CD4-positive, alpha-beta T cell treated with Interleukin-4 for 4 hours (primary cell): ENCODE results near the gene CST4.
"Not testable (repeated sequence)": the region's sequence is repeated elsewhere in the genome, so short reads cannot be mapped to it uniquely, and the experiment has no call there.

ENCODE experiments used
- DNase-seq: peaks from one replicate; pipeline ENCODE4 v3.0.0-alpha.2; 2020

The CST4 gene

GRCh38 chr20:23686046-23686750 lies 2.6 kb downstream of the CST4 start:
- DNase-seq, result no peak

DNA sequence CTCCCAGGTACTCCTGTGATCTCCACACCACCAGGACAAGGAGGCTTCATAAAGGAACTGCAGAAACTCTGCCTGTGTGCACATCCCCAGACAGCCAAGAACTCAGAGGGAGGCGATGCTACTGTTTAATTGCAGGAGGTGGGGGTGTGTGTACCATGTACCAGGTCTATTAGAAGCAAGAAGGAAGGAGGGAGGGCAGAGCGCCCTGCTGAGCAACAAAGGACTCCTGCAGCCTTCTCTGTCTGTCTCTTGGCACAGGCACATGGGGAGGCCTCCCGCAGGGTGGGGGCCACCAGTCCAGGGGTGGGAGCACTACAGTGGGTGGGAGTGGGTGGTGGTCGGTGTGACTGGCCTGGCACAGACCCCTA lies 3.3 kb downstream of the CST4 start:
- DNase-seq, result not testable (repeated sequence)

DNA sequence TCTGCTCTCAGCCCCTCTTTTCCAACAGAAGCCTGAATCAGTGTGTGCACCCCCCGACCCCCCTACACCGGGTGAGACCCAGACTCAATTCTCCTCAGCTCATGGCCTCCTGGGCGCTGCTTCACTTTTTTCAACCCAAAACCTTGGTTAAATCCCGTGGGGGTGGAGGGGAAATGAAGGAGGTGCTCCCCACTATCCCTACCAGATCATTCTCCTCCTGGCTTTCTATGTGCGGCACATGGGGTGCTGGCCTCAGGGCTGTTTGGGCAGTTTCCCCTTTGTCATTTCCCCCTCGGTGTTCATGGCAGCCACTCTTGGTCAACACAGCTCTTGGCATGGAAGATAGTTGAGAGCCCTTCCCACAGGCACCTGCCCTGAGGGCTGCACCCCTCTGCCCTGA lies 4.6 kb downstream of the CST4 start:
- no peak for DNase-seq

- no peak for DNase-seq
Measured at GRCh38 chr20:23683807-23684206, 5.0 kb downstream of the CST4 start.

DNA sequence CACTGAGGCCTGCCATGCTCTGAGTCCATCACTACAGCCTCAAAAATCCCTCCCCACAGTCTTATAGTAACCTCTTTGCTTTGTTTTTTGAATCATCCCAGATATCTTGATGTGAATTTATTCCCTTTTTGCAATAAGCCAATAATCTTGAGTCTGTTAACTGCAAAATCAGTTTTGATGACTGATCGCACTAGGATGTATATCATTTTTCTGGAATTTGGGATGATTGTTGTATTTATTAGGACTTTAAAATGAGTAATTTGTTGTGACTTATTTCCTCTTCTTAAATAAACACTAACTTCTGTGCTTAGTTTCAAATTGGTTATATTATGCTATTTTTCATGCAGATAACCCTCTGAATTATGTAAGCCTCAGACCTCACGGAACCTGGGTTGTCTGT lies 5.6 kb downstream of the CST4 start:
- no peak for DNase-seq

DNA sequence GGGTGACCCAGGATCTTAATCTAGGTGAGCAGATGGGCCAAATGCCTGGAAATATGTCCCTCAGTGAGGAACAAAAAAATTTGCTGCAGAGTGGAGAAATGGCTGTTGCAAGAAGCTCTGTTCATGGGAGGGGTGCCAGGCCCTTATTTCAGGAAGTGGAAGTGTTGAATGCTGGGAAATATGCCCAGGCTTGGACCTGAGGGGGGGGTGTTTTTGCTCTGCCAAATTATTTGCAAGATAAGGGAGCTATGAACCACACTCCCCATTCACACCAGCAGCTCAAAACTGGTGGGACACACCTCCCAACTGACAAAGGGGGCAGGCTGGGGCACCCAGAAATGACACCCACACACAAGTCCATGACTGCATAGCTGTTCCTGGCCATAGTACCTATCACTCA lies 8.7 kb downstream of the CST4 start:
- no peak for DNase-seq

- no peak for DNase-seq
Measured at GRCh38 chr20:23679133-23680092, 9.4 kb downstream of the CST4 start.

- DNase-seq, result no peak
Measured at GRCh38 chr20:23673209-23673608, 15.6 kb downstream of the CST4 start.

DNA sequence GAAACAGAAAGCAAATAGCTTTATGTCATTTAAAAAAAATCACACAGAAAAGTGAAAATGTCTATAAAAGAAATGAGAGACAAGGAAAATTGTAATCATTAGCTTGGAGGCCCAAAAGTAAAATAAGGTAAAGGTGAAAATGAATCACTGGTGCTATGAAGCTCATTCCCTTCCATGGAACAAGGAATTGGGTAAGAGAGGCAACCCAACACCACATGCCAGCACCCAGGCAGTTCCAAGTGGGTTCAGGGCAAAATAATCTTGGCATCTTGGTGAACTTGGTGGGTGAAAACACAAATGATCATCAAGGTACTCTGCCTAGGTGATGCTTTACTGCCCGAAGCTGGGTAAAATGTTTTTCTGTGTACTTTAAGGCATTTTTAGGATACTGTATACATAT lies 16.7 kb downstream of the CST4 start:
- no peak for DNase-seq

DNA sequence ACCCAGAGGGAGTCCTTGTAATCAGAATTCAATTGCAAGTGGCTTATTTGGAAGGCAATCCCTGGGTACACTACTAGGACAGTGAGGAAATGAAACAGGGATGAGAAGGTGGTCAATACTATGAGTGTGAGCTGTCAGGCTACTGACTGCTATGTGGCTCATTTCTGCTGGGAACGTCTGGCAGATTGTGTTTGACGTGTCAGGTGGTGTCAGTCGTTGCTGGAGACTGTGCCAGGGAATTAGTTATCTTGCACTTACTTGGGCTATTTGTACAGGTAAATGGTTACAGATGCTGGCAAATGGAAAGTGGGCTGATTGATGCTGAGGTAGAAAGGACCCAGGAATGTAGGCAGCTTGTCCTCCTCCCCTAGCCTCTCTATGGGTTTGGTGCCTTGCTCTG lies 17.4 kb downstream of the CST4 start:
- no peak for DNase-seq

DNA sequence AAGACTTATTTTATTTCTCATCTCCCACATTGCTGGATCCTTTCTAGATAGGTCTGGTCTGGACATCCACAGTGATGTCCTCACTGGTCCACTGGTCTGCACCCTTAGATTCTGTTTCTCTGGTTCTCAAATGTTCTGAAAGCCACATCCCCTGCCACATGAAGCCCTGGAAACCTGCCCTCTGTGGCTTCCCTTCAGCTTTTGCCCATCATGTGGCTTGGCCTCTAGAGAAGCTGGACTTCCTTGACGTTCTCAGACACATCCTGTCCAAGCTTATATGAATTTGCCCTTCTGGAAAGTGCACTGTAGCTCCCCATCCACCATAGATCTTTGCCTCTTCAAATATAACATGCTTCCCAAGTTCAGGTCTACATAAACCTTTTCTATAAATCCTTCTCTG lies 18.5 kb downstream of the CST4 start:
- no peak for DNase-seq

DNA sequence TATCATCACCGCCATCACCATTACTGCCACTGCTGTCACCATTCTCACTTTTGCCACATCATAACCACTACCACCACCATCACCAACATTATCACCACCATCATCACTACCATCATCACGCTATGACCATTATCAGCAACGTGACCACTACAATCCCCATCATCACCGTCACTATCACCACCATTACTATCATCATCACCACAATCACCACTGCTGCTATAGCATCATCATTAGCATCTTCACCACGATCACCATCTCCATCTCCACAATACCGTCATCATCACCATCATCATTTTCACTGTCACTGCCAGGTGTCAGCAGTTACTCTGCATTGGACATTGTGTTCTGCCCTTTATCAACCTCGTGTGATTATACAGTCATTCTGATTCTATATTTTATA lies 19.0 kb downstream of the CST4 start:
- no peak for DNase-seq

DNA sequence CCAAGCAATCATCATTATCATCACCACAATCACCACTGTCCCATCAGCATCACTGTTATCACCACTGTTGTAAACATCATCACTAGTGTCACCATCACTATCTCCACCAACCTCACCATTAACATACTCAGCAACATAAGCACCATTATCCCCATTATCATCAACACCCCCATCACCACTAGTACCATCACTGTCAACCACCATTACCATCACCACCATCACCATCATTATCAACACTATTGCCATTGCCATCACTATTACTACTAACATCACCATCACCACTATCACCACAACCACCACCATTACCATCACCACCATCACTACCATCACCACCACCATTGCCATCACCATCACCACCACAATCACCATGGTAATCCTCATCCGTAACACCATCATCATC lies 19.5 kb downstream of the CST4 start:
- no peak for DNase-seq

DNA sequence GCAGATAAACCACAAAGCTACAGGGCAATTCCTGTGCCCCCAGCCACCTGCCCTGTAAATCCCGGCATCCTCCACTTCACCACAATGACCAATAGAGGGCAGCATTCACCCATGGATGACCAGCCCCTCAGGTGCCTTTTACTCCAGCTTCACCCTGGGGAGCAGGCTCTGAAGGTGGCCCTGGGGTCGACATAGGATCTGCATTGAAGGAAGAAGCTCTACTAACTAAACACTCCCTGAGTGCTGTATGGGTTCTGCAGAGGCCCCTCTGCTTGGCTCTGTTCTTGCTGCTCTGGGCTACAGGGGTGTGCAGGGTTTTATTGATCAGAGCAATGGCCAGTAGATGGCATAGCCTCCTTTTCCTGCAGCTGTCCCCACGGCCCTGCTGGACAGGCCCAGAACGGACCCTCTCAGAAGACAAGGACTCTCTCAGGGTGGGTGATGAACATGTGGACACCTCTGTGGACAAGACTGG lies 20.3 kb downstream of the CST4 start:
- peak; percentile 36 for DNase-seq

DNA sequence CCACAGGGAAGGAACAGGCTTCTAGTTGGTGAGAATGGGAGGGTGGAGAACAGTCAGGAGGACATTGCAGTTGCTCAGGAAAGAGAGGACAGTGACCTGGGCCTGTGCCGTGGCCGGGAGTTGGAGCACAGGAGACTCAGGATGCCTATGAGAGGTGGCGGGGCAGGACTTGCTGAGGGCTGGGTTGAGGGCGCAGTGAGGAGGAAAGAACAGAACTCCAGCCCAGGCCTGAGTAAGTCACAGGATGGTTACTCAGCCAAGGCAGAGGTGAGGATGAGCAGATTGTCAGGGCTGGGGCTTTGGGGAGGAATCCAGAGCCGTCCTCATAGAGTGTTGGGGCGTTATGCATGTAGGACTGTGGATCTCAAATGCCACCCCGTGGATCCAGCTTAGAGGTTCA lies 21.2 kb downstream of the CST4 start:
- DNase-seq, result no peak

GRCh38 chr20:23666698-23667097 lies 22.1 kb downstream of the CST4 start:
- DNase-seq, result no peak

GRCh38 chr20:23666189-23666588 lies 22.6 kb downstream of the CST4 start:
- no peak for DNase-seq

GRCh38 chr20:23664954-23665353 lies 23.9 kb downstream of the CST4 start:
- no peak for DNase-seq

GRCh38 chr20:23664046-23664445 lies 24.8 kb downstream of the CST4 start:
- DNase-seq, result not testable (repeated sequence)

DNA sequence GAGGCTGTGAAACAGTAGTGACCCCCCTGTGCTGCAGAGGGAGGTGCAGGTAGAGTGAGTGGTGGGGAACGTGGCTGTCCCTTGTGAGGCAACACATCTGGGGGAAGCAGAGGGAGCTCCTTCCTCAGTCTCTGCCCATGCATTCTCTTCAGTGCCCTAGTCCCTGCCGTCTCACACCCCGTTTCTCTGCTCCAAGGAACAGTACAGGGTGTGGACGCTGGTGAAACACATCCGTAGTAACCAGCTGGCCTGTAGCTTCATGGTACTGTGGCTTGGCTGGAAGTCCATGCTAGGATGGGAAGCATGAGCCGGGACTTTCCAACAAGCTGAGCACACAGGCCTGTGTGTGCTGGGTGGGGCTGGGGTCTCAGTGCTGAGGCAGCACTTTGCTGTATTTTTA lies 25.7 kb downstream of the CST4 start:
- no peak for DNase-seq

DNA sequence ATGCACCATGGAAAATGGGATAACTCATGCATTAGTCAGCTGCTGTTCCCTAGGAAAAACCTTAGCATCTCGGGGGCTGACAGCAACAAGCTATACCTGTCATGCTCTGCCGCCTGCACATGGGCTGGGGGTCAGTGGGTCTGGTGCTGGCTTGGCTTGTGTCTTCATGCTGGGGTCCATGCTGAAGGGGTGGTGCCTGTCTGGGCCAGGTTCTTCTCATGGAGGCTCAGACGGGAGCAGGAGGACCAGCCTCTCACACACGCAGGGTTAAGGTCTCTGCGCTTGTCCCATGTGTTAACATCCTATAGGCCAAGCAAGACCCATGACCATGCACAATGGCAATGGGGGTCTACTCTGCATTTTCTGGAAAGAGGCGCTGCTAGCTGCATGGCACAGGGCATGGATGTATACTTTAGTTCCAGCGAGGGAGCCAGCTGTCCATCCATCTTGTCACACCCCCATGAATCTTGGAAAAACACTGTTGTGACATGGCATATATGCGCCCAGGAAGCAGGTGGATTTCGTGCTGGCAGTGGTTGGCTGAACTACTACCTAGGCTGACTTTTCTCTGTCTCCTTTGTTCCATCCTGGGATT lies 26.5 kb downstream of the CST4 start:
- no peak for DNase-seq

- no peak for DNase-seq
Measured at GRCh38 chr20:23661002-23661429, 27.8 kb downstream of the CST4 start.

GRCh38 chr20:23659989-23660837 lies 28.6 kb downstream of the CST4 start:
- no peak for DNase-seq
